HEK293T (cell line): Measurements from ENCODE around the gene MTERF1.

Experiments used
- CTCF ChIA-PET: fragments of 350-600 bp; formaldehyde crosslinking; extraction: SDS; loops from one replicate; lab custom pipeline; 2021; ENCODE audit warnings: antibody characterized with exemption, inconsistent platforms; lab: Yijun Ruan, JAX
- POLR2A ChIA-PET: fragments of 350-600 bp; formaldehyde crosslinking; extraction: SDS; loops from one replicate; lab custom pipeline; 2020; ENCODE audit warnings: antibody characterized with exemption, inconsistent platforms; lab: Yijun Ruan, JAX
- DNase-seq: peaks from one replicate; pipeline ENCODE4 v3.0.0; 2012; ENCODE audit warnings: mixed read lengths; ENCODE audit errors: extremely low spot score
- ARNT ChIP-seq: fragments of 450-650 bp; IDR thresholded peaks from 2 replicates; pipeline ENCODE4 v1.6.1; 2017; ENCODE audit warnings: mild to moderate bottlenecking
- BHLHE40 ChIP-seq: fragments of 450-650 bp; IDR thresholded peaks from 2 replicates; pipeline ENCODE4 v1.6.1; 2016; ENCODE audit warnings: mild to moderate bottlenecking, moderate library complexity, borderline replicate concordance
- CTBP1 ChIP-seq: fragments of 450-650 bp; IDR thresholded peaks from 2 replicates; pipeline ENCODE4 v1.6.1; 2016; ENCODE audit warnings: borderline replicate concordance
- ELF4 ChIP-seq: fragments of 450-650 bp; IDR thresholded peaks from 2 replicates; pipeline ENCODE4 v1.6.1; 2017; ENCODE audit warnings: antibody characterized with exemption
- FOXA1 ChIP-seq: fragments of 450-650 bp; IDR thresholded peaks from 2 replicates; pipeline ENCODE4 v1.6.1; 2016; ENCODE audit warnings: mild to moderate bottlenecking
- FOXK2 ChIP-seq: fragments of 450-650 bp; IDR thresholded peaks from 2 replicates; pipeline ENCODE4 v1.6.1; 2016; ENCODE audit warnings: mild to moderate bottlenecking
- FOXM1 ChIP-seq: fragments of 450-650 bp; IDR thresholded peaks from 2 replicates; pipeline ENCODE4 v1.6.1; 2017; ENCODE audit warnings: mild to moderate bottlenecking, borderline replicate concordance
- HDGF ChIP-seq: fragments of 450-650 bp; IDR thresholded peaks from 2 replicates; pipeline ENCODE4 v1.6.1; 2017; ENCODE audit warnings: antibody characterized with exemption, borderline replicate concordance
- L3MBTL2 ChIP-seq: fragments of 450-650 bp; conservative IDR thresholded peaks from 2 replicates; pipeline ENCODE4 v1.6.1; 2016; ENCODE audit warnings: mild to moderate bottlenecking
- LEF1 ChIP-seq: fragments of 450-650 bp; IDR thresholded peaks from 2 replicates; pipeline ENCODE4 v1.6.1; 2017; ENCODE audit warnings: mild to moderate bottlenecking, borderline replicate concordance
- NFRKB ChIP-seq: fragments of 450-650 bp; IDR thresholded peaks from 2 replicates; pipeline ENCODE4 v1.6.1; 2016; ENCODE audit warnings: mild to moderate bottlenecking, moderate library complexity
- SP1 ChIP-seq: fragments of 450-650 bp; IDR thresholded peaks from 2 replicates; pipeline ENCODE4 v1.6.1; 2017
- SUZ12 ChIP-seq: fragments of 450-650 bp; IDR thresholded peaks from 2 replicates; pipeline ENCODE4 v1.6.1; 2016; ENCODE audit warnings: mild to moderate bottlenecking
- TARDBP ChIP-seq: fragments of 450-650 bp; IDR thresholded peaks from 2 replicates; pipeline ENCODE4 v1.6.1; 2016
- ZNF384 ChIP-seq: fragments of 450-650 bp; IDR thresholded peaks from 2 replicates; pipeline ENCODE4 v1.6.1; 2016
- TF ChIP-seq, protein P1 (sequence below): fragments of 450-650 bp; IDR thresholded peaks from 2 replicates; pipeline ENCODE4 v1.6.1; 2016

MTERF1 gene

DNA sequence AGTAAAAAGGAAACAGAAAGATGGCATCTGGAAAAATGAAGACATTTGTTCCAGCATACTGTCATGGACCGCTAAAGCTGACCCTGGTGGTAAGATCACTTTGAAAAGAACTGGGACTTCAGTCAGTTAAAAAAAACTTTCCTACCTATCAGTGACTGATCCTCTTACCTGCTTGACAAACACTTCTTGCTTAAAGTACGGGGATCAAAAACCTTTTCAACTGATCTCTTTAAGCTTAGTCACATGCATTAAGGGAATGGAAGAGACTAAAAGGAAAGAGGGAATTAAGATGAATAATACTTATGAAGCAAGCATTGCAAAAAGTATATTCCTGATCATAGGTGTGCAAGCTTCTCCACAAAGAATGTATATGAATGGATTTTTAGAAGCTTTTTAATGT lies 42.1 kb downstream of the MTERF1 start:
- no peak for DNase-seq
- TF ChIP-seq, protein P1, sequence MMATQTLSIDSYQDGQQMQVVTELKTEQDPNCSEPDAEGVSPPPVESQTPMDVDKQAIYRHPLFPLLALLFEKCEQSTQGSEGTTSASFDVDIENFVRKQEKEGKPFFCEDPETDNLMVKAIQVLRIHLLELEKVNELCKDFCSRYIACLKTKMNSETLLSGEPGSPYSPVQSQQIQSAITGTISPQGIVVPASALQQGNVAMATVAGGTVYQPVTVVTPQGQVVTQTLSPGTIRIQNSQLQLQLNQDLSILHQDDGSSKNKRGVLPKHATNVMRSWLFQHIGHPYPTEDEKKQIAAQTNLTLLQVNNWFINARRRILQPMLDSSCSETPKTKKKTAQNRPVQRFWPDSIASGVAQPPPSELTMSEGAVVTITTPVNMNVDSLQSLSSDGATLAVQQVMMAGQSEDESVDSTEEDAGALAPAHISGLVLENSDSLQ, result no peak
- TF ChIP-seq CTBP1 (no peak), FOXM1 (no peak), HDGF (no peak), L3MBTL2 (no peak), FOXK2 (no peak), SUZ12 (no peak), NFRKB (no peak), ZNF384 (no peak)
- ChIA-PET CTCF (no interaction called here), POLR2A (no interaction called here)

DNA sequence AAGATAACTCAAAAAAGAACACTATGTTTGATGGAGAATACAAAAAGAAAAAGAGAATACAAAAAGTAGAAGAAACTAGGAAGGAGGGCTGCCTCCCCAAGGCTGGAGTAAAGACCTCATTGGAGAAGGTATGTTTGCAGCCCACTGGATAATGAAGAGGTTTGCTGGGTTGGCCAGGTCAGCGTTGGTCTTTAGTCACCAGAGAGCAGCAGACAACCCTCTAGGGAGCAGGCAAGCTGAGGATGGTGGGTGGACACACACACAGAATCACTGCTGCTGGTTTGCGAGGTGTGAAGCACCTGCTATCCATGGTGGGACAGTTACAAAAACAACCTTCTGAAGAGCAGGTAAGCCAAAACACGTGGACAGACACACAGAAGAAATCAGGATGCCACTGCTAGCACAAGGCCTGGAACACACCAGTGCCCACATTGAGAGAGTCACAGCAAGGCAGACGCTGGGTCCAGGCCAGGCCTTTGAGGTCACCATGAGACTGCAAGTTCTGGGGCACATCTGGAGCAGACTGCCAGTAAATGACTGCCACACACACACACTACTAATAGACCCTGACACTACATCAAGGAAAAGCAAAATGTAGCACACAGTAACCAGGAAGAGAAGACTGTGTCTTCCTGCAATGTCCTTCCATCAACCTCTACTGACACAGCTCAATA lies 43.0 kb downstream of the MTERF1 start:
- POLR2A ChIA-PET, result no interaction called here
- DNase-seq, result no peak
- CTCF ChIA-PET, result no interaction called here
- TF ChIP-seq FOXK2 (no peak), LEF1 (no peak), TARDBP (no peak), ARNT (no peak), FOXM1 (no peak), CTBP1 (no peak), NFRKB (no peak), BHLHE40 (no peak), SP1 (no peak), SUZ12 (no peak), HDGF (no peak), ZNF384 (no peak), L3MBTL2 (no peak)
- TF ChIP-seq, protein P1, result no peak

DNA sequence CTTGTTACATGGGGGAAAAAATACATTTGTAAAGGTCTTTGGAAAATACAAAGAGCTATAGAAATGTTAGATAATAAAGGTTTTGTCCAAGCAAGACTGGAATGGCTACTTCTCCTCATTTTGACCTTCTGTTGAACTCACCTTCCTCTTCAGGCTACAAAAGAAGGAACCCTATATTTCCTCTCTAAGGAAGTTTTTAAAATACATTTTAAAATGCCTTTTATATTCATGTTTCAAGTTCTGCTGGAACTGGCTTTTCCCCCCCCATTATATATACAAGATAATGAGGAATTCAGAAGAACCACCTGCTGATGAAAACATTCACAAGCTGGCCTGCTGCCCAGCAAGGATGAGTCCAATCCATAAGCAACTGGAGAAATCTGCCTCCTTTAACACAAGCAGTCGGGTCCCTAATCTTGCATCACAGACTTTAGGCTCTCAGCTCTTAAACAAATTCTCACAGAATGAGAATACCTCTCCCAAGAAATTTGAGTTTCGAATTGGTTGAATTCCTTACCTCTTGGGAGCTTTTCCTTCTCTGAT lies 44.6 kb downstream of the MTERF1 start:
- POLR2A ChIA-PET, result no interaction called here

DNA sequence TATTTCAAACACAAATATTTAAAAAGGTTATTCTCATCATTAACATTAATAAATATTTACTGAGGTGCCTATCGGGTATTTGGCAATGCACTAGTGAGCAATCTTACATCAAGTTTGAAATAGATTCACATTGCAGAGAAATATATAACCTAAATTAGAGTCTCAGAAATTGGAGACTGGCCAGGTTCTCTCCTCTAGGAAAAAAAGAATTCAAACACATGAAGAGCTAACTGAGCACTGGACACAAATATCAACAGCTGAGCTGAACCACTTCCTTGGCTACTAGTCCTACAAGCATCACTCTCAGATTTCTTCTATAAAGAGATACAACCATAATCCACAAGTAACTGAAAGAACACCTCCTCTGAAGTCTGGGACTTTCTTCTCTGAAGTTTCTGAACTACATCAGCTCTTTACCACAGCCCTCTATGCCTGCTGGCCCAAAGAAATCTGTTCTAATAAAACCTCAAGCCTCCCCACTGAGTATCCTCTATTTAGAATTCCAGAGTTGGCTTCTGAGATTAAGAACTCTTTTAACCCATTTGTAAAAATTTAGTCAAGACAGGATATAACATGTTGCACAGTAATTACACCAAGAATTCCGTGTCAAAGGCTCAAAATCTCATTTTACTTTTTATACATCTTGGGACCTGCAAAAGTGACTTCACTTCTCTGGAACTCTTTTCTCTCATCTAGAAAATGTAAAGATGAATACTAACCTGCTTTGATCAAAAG lies 45.2 kb downstream of the MTERF1 start:
- POLR2A ChIA-PET, result no interaction called here
- DNase-seq, result no peak
- TF ChIP-seq FOXK2 (no peak), LEF1 (no peak)
- CTCF ChIA-PET, result interaction anchor here (0.8 kb wide), 1 partner anchor 43 kb away, joined by 4 read pairs; no protein-coding TSS in a partner anchor

More for the DNA sequence above, 44.6 kb downstream of the MTERF1 start:
- CTCF ChIA-PET, result interaction anchor here (0.8 kb wide), 1 partner anchor 42 kb away, joined by 4 read pairs; no protein-coding TSS in a partner anchor
- TF ChIP-seq HDGF, result no peak
- TF ChIP-seq SUZ12, result no peak
- TF ChIP-seq L3MBTL2, result no peak
- no peak for TF ChIP-seq TARDBP
- TF ChIP-seq ARNT, result no peak
- no peak for TF ChIP-seq CTBP1
- TF ChIP-seq FOXK2, result no peak
- no peak for TF ChIP-seq ZNF384
- no peak for TF ChIP-seq ELF4
- no peak for TF ChIP-seq FOXA1
- no peak for TF ChIP-seq BHLHE40
- TF ChIP-seq SP1, result no peak
- no peak for TF ChIP-seq FOXM1
- TF ChIP-seq, protein P1, result no peak
- no peak for TF ChIP-seq LEF1
- no peak for TF ChIP-seq NFRKB
- no peak for DNase-seq

DNA sequence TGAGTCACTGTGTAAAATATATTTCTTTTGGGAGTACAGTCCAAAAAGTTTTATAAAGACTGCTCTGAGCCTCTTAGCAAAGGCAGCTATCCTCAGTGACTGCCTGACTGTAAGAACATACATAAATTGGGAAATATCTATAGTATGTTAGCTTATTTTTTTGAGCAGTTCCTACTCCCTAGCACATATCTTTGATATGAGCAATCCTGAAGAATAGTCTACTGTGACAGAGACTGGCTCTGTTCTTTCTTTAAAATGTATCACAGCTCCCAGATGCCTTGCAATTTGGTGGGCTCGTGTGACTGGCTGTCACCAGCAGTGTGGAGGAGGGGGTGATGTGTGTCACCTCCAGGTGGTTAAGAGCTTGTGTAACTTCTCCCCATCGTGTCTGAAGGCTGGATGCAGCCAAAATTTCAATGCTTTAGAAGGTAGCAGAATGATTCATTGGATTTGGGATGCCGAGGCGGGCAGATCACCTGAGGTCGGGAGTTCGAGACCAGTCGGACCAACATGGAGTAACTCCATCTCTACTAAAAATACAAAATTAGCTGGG lies 47.9 kb downstream of the MTERF1 start:
- ChIA-PET CTCF (no interaction called here), POLR2A (no interaction called here)
- TF ChIP-seq FOXA1 (no peak), SP1 (no peak), BHLHE40 (no peak), HDGF (no peak), LEF1 (no peak), ELF4 (no peak), ARNT (no peak)
- DNase-seq, result no peak

DNA sequence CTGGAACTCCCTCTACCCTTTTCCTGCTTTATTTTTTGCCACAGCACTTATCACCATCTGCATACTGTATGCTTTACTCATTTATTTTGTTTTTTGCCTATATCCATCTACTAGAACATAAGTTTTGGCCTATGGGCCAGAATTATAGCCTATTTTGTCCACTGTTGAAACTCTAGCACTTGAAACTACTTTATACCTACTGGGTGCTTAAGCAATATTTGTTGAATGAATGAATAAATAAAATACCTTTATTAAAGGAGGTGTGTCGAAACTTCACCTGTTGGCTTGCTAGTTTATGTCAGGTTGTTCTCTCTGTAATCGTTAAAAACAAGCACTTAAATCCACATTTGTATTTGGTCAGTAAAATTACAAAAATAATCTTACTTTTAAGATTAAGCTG lies 53.3 kb downstream of the MTERF1 start:
- TF ChIP-seq TARDBP (no peak), FOXK2 (no peak), SUZ12 (no peak), L3MBTL2 (no peak), BHLHE40 (no peak), ZNF384 (no peak), CTBP1 (no peak), LEF1 (no peak), FOXA1 (no peak), HDGF (no peak), FOXM1 (no peak)
- TF ChIP-seq, protein P1, result no peak
- DNase-seq, result no peak
- ChIA-PET POLR2A (no interaction called here), CTCF (no interaction called here)
